Suprapubic skin (tissue), 4 donors: ENCODE data around the gene CDH7. TPM values are rescaled to one million over a fixed set of nuclear protein-coding genes. Genes with fewer than 3 reads are reported as not detected.

Source experiments
- DNase-seq, 2 donors: peaks; one replicate each; pipeline ENCODE4 v3.0.0-alpha.2; 2019; ENCODE audit warnings: low spot score in 2 of 2
- H3K27ac ChIP-seq: fragments of 200-600 bp; sonication (generic); one replicate; pipeline ENCODE4 v1.5.1; 2019
- H3K27me3 ChIP-seq: fragments of 200-600 bp; sonication (generic); one replicate; pipeline ENCODE4 v1.5.1; 2019
- H3K36me3 ChIP-seq: fragments of 200-600 bp; sonication (generic); one replicate; pipeline ENCODE4 v1.5.1; 2019
- H3K4me1 ChIP-seq: fragments of 200-600 bp; sonication (generic); one replicate; pipeline ENCODE4 v1.5.1; 2019
- H3K4me3 ChIP-seq: fragments of 200-600 bp; sonication (generic); one replicate; pipeline ENCODE4 v1.5.1; 2019; ENCODE audit warnings: mild to moderate bottlenecking
- H3K9me3 ChIP-seq: fragments of 200-600 bp; sonication (generic); one replicate; pipeline ENCODE4 v1.5.1; 2019
- CTCF ChIP-seq, 2 donors: fragments of 200-600 bp in 1 of 2; fragments of 450-650 bp in 1 of 2; sonication (generic) in 1 of 2; IDR thresholded peaks; one replicate each; pipeline ENCODE4 v1.5.1; 2016 to 2019; ENCODE audit warnings: antibody characterized with exemption in 2 of 2, mild to moderate bottlenecking in 1 of 2, moderate library complexity in 1 of 2
- EP300 ChIP-seq: sonication (generic); formaldehyde crosslinking; IDR thresholded peaks from one replicate; pipeline ENCODE4 v1.6.1; 2017; ENCODE audit warnings: antibody characterized with exemption
- POLR2A ChIP-seq, 2 donors: fragments of 450-650 bp; IDR thresholded peaks; one replicate each; pipeline ENCODE4 v1.6.1; 2017; ENCODE audit warnings: antibody characterized with exemption in 2 of 2, mild to moderate bottlenecking in 2 of 2, moderate library complexity in 2 of 2
- POLR2AphosphoS5 ChIP-seq, 3 donors: sonication (generic); formaldehyde crosslinking; IDR thresholded peaks; one replicate each; pipeline ENCODE4 v1.6.1; 2017; ENCODE audit warnings: antibody characterized with exemption in 3 of 3
- WGBS: methylation state at CpG from one replicate; pipeline ENCODE4 v1.1.5; 2018; 5-methylcytosine and 5-hydroxymethylcytosine counted together
- total RNA-seq, 4 donors: library from RNA; depleted of rRNA; stranded (reverse); fragments of >200 nt; gene quantifications; one replicate each; pipeline ENCODE4 v1.1.0, GENCODE V29; 2016

Gene CDH7
- total RNA-seq, 4 donors from 2014 or later, result 0.24 TPM; not detected in 3

GRCh38 chr18:65919663-65920062 is 168.9 kb downstream of the CDH7 start:
- DNase-seq, result no peak
- Histone ChIP-seq H3K27me3 (no peaks in the 10 kb centered on the region), H3K27ac (no peak overlapping the region), H3K9me3 (no peaks in the 10 kb centered on the region), H3K4me1 (no peaks in the 10 kb centered on the region), H3K36me3 (no peaks in the 10 kb centered on the region), H3K4me3 (no peak overlapping the region)
- 54% methylated on average over 3 of the region's 3 CpGs for WGBS
- TF ChIP-seq CTCF (IDR thresholded peaks at IDR 0.05) (no peak), EP300 (no peak), POLR2AphosphoS5 (IDR thresholded peaks at IDR 0.05) (no peak), POLR2A (IDR thresholded peaks at IDR 0.05) (no peak)

GRCh38 chr18:65922103-65922502 is 171.3 kb downstream of the CDH7 start:
- WGBS, result 62% methylated on average over 1 of the region's 1 CpG

GRCh38 chr18:65924904-65925303 is 174.1 kb downstream of the CDH7 start:
- Histone ChIP-seq H3K9me3 (no peaks in the 10 kb centered on the region), H3K4me1 (no peaks in the 10 kb centered on the region), H3K27me3 (no peaks in the 10 kb centered on the region), H3K36me3 (no peaks in the 10 kb centered on the region), H3K27ac (no peak overlapping the region), H3K4me3 (no peak overlapping the region)
- DNase-seq, result no peak
- WGBS, result 66% methylated on average over 3 of the region's 3 CpGs
- no peak for TF ChIP-seq POLR2A (IDR thresholded peaks at IDR 0.05)
- no peak for TF ChIP-seq POLR2AphosphoS5 (IDR thresholded peaks at IDR 0.05)
- TF ChIP-seq EP300, result no peak

More at GRCh38 chr18:65922103-65922502, 171.3 kb downstream of the CDH7 start:
- Histone ChIP-seq H3K27ac (no peak overlapping the region), H3K9me3 (no peaks in the 10 kb centered on the region), H3K4me1 (no peaks in the 10 kb centered on the region), H3K27me3 (no peaks in the 10 kb centered on the region), H3K36me3 (no peaks in the 10 kb centered on the region), H3K4me3 (no peak overlapping the region)
- DNase-seq, result no peak
- TF ChIP-seq POLR2A (IDR thresholded peaks at IDR 0.05) (no peak), CTCF (IDR thresholded peaks at IDR 0.05) (no peak), POLR2AphosphoS5 (IDR thresholded peaks at IDR 0.05) (no peak), EP300 (no peak)

- Histone ChIP-seq H3K27ac (no peak overlapping the region), H3K9me3 (no peaks in the 10 kb centered on the region), H3K4me3 (no peak overlapping the region), H3K4me1 (no peaks in the 10 kb centered on the region), H3K36me3 (no peaks in the 10 kb centered on the region), H3K27me3 (no peaks in the 10 kb centered on the region)
- no peak for DNase-seq
- TF ChIP-seq EP300 (no peak), POLR2AphosphoS5 (IDR thresholded peaks at IDR 0.05) (no peak), POLR2A (IDR thresholded peaks at IDR 0.05) (no peak)
- 47% methylated on average over 2 of the region's 2 CpGs for WGBS
Observed at GRCh38 chr18:65934874-65935273, 184.1 kb downstream of the CDH7 start.

- no peak overlapping the region for H3K27ac ChIP-seq
- H3K27me3 ChIP-seq, result no peaks in the 10 kb centered on the region
- no peak overlapping the region for H3K4me3 ChIP-seq
- H3K36me3 ChIP-seq, result no peaks in the 10 kb centered on the region
- 58% methylated on average over 1 of the region's 1 CpG for WGBS
- TF ChIP-seq POLR2AphosphoS5 (IDR thresholded peaks at IDR 0.05) (no peak), EP300 (no peak), POLR2A (IDR thresholded peaks at IDR 0.05) (no peak), CTCF (IDR thresholded peaks at IDR 0.05) (no peak)
- H3K9me3 ChIP-seq, result no peaks in the 10 kb centered on the region
- no peaks in the 10 kb centered on the region for H3K4me1 ChIP-seq
- no peak for DNase-seq
Observed at GRCh38 chr18:65936678-65937077, 185.9 kb downstream of the CDH7 start.

GRCh38 chr18:65937180-65937579 is 186.4 kb downstream of the CDH7 start:
- Histone ChIP-seq H3K36me3 (no peaks in the 10 kb centered on the region), H3K9me3 (no peaks in the 10 kb centered on the region), H3K4me3 (no peak overlapping the region), H3K27me3 (no peaks in the 10 kb centered on the region), H3K27ac (no peak overlapping the region), H3K4me1 (no peaks in the 10 kb centered on the region)
- TF ChIP-seq EP300 (no peak), CTCF (IDR thresholded peaks at IDR 0.05) (no peak), POLR2AphosphoS5 (IDR thresholded peaks at IDR 0.05) (no peak), POLR2A (IDR thresholded peaks at IDR 0.05) (no peak)
- DNase-seq, result no peak
